EL (cell line): ENCODE results near the gene CALN1.
"Not testable (repeated sequence)": the region's sequence is repeated elsewhere in the genome, so short reads cannot be mapped to it uniquely, and the experiment has no call there.

Source experiments
- DNase-seq: peaks from one replicate; pipeline ENCODE4 v3.0.0-alpha.2; 2016

Gene CALN1

DNA sequence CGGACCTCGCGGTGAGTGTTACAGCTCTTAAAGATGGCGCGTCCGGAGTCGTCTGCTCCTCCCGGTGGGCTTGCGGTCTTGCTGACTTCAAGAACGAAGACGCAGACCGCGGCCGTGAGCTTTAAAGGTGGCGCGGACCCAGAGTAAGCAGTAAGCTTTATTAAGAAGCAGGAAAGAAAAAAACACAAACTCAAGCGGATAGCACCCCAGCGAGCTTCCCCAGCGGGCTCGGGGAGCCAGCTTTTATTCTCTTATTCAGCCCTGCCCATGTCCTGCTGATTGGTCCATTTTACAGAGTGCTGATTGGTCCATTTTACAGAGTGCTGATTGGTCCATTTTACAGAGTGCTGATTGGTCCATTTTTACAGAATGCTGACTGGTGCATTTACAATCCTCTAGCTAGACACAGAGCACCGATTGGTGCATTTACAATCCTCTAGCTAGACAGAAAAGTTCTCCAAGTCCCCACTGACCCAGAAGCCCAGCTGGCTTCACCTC lies at the start of gene CALN1:
CALN1 (minus strand) TSS at position 218 of the 498 bp plus-strand sequence.
- DNase-seq: not testable (repeated sequence)

DNA sequence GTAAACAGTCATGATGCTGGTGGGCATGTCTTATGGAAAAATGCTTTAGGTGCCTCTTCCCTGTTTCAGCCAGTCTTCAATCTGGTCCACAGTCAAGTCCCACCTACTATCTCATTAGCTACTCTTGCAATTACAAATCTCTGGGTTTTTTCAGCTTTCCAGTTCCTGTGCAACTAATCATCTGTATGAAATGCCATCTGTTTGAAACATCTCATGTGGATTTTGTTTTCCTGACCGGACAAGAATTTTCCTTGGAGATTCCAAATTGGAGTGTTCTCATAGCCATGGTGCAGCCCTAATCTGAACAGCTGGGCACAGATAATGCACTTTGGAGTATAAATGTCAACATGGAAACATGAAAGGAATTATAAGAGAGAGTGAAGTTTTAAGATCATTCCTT lies 41.3 kb upstream of the CALN1 start:
- no peak for DNase-seq

DNA sequence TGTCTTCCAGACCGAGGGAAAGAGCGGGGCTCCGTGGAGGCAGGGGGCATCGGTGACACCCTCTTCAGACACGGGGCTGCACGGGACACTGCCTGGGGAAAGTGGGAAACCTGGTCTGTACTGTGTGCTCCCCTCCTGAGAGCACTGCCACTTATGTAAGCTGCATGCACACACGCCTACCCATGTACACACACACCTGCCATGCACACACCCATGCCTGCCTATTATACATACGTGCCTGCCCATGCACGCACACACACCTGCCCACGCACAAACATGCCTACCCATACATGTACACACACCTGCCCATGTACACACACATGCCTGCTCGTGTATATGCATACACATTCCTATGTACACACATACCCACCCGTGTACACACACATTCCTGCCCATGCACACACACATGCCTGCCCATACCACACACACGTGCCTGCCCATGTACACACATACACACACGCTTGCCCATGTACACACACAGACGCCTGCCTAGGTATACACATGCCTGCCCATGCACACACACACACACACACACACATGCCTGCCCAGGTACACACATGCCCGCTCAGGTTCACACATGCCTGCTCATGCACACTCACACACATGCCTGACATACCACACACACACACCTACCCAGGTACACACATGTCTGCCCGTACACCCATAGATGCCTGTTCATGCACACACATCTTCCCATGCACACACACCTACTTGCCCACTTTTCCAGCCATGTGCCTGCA lies 35.5 kb upstream of the CALN1 start:
- DNase-seq: no peak

DNA sequence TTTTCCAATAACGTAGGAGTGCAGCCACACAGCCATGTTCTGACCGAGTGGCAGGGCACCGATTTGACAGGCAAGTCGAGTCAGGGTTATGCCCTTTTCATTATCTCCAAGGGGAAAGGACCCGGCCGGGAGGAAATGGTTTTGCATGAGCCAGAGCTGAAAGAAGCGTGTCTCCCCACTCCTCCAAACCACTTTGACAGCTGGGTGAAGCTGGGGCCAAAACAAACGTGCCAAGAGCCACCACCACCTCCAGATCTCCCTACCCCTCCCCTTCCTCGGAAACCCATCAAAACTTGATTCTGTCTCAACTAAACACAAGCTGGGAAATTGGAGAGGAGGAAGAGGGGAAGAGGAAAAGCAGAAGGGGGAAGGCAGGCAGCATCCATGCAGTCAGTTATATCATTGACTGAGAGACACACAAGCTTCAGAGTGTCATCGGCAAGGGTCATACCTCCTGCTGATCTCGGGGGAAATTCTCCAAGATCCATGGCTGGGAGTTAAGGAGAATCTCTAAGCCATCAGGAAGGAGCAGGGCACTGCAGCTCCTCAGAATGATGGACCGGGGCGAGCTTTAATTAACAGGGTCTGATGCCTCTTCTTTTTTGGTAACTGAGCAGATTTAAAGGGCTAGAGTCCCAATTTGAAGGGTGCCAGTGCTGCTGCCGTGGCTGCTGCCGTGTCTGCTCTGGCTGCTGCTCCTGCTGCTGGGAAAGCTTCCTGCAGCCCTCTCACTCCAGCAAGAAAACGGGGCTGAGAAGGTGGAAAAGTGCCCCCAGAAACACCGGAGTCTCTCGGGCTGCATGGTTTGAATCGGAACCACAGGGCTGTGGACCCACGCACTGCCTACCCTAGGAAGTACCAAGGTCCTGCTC lies 34.7 kb upstream of the CALN1 start:
- no peak for DNase-seq

DNA sequence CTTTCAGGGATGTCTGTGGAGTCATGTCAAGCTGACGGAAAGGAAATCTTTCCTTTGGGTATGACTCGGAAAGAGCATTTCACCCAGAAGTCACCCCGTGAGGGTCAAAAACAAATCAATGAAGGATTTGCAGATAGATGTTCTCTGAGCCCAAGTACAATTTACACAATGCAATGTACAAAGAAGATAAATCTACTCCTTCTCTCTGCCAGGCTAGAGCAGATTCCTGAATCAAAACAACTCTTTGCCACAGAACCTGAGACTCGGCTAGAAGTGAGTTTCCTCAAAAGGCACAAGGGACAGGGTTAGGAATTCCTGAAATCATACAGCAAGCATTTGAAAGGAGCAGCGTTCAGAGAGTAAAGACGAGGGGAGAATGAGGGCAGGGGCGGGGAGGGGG lies 34.0 kb upstream of the CALN1 start:
- no peak for DNase-seq

DNA sequence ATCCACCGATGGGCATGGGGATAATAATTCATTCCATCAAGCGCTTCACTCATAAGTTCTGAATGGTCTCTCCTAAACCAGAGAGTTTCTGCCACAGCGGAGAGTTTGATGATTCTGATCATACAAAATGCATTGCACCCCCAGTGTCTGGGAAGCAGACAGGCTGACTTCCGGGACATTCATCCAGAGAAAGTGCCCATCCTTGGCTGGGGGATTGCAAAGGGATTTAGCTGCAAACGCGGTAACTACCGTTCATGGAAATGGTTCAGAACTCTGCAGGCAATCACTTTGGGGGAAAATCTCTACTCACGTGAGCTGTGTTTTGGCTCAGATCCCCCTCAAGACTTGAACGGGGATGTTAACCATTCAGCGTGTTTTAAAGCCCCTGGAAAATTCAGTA lies 33.4 kb upstream of the CALN1 start:
- DNase-seq: no peak

DNA sequence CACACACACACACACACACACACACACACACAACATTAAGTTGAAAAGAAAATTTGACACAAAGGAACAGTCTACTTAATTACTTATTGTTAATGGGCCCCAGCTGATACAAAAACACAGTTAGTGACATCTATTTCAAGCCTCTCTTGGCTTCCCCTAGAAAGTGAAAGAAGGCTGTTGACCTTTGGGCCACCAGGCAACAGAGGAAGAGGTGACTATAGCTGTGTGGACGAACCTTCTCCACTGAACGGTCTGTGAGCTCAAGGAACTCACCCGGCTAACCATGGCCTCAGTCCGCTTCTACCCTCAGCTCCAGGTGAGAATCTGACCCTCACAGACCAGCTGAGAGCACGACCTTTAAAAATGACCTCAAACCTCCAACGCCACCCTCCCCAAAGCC lies 32.9 kb upstream of the CALN1 start:
- no peak for DNase-seq

DNA sequence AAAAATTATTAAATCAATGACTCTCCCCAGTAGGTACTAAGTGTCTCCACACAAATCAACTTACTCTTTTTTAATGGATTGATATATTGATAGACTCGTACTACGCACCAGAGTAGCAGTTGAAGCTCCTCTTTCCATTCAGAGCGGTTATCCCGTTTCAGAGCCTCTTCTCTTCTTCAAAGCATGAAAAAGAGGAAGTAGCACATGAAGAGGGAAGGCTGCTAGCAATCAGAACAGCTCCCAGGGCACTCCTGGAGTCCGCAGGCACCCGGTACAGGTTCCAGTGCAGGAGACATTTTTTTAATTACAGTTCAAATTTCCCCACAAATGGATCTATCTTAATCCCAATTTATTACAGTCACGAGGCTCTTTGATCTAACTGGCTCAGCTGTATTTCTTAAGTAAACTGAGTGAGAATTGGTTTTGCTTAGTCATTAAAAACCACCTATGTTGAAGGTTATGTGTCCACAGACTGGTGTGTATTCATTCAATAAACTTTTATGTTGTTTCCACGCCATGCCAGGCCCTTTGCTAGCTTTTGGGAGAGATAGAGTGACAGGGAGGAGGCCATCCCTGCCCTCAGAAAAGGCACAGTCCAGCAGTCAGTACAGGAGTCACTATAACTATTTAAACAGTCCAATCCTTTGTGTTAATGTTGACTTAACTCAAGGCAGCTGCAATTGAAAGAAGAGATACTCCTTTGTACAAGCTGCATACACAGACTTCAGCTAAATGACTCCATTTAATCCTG lies 32.1 kb upstream of the CALN1 start:
- no peak for DNase-seq

DNA sequence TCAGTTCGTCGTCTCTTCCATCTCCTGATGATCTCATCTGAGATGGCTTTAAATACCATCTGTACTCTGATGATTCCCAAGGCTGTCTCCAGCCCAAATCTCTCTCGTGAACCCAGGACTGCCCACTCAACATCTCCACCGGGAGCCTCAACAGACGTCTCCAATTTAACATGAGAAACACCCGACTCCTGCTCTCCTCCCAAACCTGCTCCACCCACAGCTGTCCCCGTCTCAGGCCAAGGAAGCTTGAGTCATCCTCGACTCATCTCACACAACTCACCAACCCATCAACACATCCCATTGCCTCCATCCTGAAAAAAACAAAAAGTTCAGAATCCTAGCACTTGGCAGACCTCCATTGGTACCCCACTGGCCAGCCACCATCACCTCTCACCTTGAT lies 29.7 kb upstream of the CALN1 start:
- no peak for DNase-seq

DNA sequence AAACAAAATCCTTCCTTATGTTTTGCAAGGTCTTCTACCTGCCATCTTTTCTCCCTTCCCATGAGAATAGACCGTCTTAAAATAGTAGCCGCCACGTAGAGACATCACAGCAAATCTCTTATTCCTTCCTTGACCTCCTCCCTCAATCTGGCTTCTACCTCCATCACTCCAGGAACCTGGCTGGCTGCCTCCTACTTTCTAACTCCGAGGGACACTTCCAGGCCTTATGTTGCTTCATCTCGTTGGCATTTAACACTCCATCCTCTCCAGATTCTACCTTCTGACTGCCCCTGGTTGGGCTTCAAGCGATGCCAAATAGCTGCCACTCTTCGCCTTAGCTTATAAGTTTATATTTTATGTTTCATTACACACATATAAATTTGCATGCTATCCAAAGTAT lies 26.4 kb upstream of the CALN1 start:
- DNase-seq: no peak

DNA sequence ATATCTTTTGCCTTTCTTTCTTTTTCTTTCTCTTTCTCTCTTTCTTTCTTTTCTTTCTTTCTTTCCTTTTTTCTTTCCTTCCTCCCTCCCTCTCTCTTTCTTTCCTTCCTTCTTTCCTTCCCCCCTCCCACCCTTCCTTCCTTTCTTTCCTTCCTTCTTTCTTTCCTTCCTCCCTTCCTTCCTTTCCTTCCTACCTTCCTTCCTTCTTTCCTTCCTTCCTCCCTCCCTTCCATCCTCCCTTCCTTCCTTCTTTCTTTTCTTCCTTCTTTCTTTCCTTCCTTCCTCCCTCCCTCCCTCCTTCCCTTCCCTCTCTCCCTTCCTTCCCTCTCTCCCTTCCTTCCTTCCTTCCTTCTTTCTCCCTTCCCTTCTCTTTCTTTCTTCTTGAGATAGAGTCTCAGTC lies 25.5 kb upstream of the CALN1 start:
- DNase-seq: no peak

DNA sequence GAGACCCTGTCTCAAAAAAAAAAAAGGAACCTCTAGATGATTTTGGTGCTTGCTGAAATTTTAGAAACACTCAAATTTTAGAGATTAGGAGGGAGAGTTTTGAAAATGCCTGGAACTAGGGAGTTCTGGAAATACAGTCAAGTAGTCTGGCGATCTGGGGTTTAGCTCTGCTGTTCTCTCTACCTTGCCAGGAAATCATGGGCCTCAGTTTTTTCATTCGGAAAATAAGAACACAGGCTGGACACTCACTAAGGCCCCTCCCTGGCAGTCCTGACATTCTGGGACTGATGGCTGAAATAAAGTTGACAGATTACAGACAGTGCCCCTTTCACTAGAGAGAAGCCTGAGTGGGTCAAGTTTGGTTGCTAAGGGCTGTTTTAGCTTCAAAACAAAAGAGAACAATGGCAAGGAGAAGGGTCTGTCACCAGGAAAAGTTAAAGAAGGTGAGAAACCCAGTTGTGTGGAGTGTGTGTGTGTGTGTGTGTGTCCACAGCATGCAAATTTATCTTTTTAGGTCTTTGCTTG lies 25.0 kb upstream of the CALN1 start:
- DNase-seq: no peak

DNA sequence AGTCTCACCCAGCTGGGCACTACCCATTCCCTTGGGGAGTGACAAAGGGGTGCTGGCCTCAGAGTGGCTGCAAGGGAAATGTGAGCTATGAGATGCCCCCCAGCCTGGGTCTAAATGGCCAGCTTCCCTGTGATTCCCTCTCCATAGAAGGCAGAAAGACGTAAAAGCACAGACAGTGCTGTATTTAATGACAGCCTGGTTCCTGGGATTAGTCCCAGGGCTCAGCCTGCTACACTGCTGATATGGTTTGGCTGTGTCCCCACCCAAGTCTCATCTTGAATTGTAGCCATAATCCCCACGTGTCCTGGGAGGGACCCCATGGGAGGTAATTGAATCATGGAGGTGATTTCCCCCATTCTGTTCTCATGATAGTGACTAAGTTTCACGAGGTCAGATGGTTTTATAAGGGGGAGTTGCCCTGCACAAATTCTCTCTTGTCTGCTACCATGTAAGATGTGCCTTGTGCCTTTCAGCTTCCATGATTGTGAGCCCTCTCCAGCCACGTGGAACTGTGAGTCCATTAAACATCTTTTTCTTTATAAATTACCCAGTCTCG lies 23.9 kb upstream of the CALN1 start:
- no peak for DNase-seq

DNA sequence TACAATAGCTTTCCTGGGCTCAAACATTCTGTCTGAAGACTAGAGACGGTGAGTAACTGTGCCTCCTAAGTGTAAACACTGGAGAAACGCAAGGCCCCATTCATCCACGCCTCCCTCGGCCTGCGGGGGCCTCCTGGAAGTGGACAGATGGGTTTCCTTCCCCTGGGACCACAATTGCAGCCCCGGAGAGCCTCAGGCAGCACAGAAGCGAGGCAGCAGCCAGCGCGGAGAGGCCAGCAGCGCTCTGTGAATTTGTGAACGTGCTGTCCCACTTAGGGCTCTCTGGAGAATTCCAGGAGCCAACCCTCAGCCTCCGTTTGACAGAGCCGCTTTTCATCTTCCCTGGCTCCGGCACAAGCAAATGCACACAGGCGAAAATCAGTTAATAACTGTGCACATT lies 23.2 kb upstream of the CALN1 start:
- DNase-seq: no peak

DNA sequence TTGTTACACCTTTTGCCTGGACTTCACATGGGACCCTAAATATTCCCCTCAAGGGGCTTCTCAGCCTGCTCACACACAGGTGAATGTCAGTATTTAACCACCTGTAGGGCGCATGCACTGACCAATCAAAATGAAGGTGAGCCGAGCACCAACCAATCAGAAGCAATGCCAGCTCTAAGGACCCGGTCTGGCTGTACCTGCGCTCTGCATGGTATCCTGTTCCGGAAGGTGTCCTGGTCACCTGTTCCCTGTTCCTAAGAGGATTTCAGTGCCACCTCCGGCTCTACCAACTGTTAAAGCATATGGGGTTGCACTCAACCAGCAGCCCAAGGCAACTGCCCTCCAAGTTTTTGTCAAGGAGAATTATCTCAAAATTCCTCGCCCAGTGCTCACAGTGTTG lies 18.4 kb upstream of the CALN1 start:
- DNase-seq: no peak

DNA sequence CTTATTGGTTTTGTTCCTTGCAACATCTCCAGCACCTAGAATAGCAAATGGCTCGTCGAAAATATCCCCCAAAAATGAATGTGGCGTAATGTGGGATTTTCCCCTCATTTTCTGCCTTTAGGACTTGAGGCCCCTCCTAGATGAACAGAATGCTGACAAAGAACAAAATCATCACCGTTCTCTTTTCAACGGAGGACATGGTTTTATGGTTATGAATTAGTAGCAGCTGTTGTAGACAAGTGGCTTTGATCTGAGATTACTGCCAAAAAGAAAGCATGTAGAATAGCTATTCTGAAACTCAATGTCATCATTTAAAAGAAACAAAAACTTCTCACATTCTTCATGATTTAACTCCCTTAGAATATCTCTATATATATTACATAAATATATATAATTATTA lies 17.2 kb upstream of the CALN1 start:
- no peak for DNase-seq

DNA sequence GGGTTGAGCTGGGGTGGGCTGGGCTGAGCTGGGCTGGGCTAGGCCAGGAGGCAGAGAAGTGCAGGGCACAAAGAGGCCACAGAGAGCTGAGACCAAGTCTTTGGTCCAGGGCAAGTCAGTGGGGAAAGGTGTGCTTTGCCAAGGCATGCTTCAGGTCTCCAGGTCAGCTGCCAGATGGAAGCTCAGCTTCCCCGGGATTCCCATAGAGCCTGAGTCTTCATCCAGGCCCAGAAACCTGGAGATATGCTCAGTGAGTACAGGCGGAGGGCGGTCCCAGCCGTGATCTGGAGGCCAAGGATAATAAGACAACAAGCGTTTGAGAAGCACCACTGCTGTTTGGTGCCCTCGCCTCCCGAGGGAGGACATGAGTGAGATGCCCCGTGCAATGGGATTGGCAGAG lies 4.7 kb upstream of the CALN1 start:
- DNase-seq: no peak

DNA sequence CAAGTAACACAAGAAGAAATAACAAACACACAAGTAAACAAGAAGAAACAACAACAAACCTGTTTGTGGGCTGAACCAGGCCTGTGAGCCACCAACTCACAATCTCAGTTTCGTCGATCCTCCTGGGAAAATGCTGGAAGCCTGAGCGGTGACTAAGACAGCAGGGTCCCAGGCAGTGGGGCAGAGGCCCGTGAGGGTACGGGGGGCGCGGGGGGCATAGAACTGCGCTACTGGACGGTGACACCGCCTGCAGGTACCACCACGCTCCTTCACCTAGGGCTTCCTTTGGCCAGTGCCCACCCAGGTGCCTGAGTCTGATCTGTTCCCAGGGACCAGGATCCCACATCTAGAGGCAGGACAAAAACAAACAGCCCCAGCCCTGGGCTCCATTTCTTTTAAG lies 3.4 kb upstream of the CALN1 start:
- DNase-seq: no peak

DNA sequence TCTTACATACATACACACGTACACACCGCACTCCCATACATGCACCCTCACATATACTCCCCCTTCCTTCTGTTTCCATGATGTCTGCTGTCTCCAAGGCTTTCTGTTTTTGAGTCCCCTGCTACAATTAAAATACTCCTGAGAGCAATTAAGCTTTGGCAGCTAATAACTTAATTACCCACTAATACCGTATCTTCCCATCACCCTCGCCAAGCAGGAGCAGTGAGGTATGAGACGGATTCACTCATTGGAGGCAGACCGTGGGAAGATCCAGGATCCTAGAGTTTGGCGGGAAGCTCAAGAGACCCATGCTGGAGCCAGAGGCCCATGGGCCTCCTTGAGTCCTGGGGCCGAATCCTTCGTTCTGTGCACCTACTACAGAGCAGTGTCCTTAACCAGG lies 1.7 kb upstream of the CALN1 start:
- DNase-seq: no peak

DNA sequence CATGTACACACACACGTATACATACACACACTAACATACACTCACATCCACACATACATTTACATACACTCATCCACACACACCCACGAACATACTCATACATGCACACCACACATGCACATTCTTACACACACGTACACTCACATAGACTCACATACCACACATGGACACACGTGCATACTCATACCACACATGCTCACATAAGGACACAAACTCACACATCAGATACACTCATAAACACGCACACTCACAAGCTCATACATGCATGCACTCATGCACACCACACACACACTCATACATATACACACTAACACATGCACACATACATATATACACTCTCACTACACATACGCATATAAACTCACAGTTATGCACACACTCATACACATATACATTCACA lies 1.2 kb upstream of the CALN1 start:
- no peak for DNase-seq

DNA sequence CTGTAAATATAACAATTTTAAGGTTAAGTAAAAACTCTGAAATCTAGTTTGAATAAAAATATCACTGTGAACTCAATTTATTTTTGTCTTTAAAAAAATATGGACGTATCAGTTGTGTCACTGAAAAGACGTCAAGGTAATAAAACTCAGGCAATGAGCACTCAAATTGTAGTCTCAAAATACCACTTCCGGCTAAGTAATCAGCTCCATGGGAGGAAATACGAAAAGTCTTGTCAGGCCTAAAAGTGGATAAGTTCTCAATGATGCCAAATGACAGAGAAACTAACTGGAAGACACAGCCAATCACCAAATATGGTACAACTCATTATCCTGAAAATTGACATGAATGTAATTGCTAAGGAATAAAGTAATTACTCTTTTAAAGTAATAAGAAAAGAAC lies 719 bp downstream of the CALN1 start:
- DNase-seq: no peak

DNA sequence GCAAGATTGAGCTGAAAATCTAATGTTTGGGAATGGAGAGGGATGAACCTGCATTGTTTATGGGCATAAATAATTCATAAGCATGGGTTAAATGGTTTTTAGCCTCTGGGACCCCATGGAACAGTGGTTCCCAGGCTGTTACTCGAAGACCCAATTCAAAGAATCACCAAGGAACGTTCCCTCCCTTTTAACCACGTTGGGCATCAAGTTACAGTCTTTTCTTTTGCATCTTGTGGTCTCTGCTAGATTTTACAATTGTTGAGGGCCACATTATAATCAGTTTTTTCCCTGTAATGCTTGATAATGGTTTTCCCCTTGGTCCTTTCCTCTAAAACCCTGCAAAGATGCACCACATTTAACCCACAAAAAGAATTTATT lies 2.5 kb downstream of the CALN1 start:
- DNase-seq: no peak
